Kidney epithelial cell (primary cell): Measurements from ENCODE around the gene GRAMD4. TPM values are rescaled to one million over a fixed set of nuclear protein-coding genes. Genes with fewer than 3 reads are reported as not detected.

Source experiments
- DNase-seq: peaks from one replicate; pipeline ENCODE4 v3.0.0-alpha.2; 2010; ENCODE audit warnings: low read depth
- H3K27me3 ChIP-seq: 2 replicates; pipeline ENCODE4 v1.6.0; 2011; ENCODE audit warnings: low read length; ENCODE audit not compliant: control insufficient read depth, insufficient read depth
- H3K36me3 ChIP-seq: 2 replicates; pipeline ENCODE4 v1.5.1; 2011; ENCODE audit warnings: low read length; ENCODE audit not compliant: control insufficient read depth, insufficient read depth
- H3K4me3 ChIP-seq: 2 replicates; pipeline ENCODE4 v1.5.1; 2011; ENCODE audit warnings: low read depth, mild to moderate bottlenecking, control low read depth, low read length
- CTCF ChIP-seq: IDR thresholded peaks from 2 replicates; pipeline ENCODE4 v1.5.1; 2011; ENCODE audit warnings: mild to moderate bottlenecking, moderate library complexity, low read length, control low read depth, inconsistent platforms; ENCODE audit not compliant: insufficient read depth, poor library complexity, severe bottlenecking
- total RNA-seq: library from RNA; depleted of rRNA; stranded (reverse); fragments of >200 nt; gene quantifications from 2 replicates; pipeline ENCODE4 v1.2.3, GENCODE V29; 2015

Gene GRAMD4
- total RNA-seq, 1 donor from 2014 or later: 30.4 TPM

GRCh38 chr22:46654927-46655595 is 34.9 kb downstream of the GRAMD4 start:
- no peak for TF ChIP-seq CTCF
- DNase-seq: no peak

GRCh38 chr22:46655861-46656608 is 35.8 kb downstream of the GRAMD4 start:
- no peak overlapping the region for H3K4me3 ChIP-seq
- H3K36me3 ChIP-seq: no peaks in the 10 kb centered on the region
- H3K27me3 ChIP-seq: no peaks in the 10 kb centered on the region
- no peak for DNase-seq
- TF ChIP-seq CTCF: no peak

More at GRCh38 chr22:46654927-46655595, 34.9 kb downstream of the GRAMD4 start:
- H3K36me3 ChIP-seq: no peaks in the 10 kb centered on the region
- no peaks in the 10 kb centered on the region for H3K27me3 ChIP-seq
- no peak overlapping the region for H3K4me3 ChIP-seq

GRCh38 chr22:46656856-46657654 is 36.9 kb downstream of the GRAMD4 start:
- no peak for TF ChIP-seq CTCF
- DNase-seq: no peak
- no peak overlapping the region for H3K4me3 ChIP-seq
- H3K36me3 ChIP-seq: no peaks in the 10 kb centered on the region
- no peaks in the 10 kb centered on the region for H3K27me3 ChIP-seq

GRCh38 chr22:46657655-46657953 is 37.4 kb downstream of the GRAMD4 start:
- no peak for TF ChIP-seq CTCF
- H3K27me3 ChIP-seq: no peaks in the 10 kb centered on the region
- no peaks in the 10 kb centered on the region for H3K36me3 ChIP-seq
- DNase-seq: no peak
- no peak overlapping the region for H3K4me3 ChIP-seq

GRCh38 chr22:46657996-46658947 is 38.1 kb downstream of the GRAMD4 start:
- DNase-seq: no peak
- H3K27me3 ChIP-seq: no peaks in the 10 kb centered on the region
- TF ChIP-seq CTCF: no peak
- no peaks in the 10 kb centered on the region for H3K36me3 ChIP-seq
- no peak overlapping the region for H3K4me3 ChIP-seq
